Lung microvascular endothelial cell (primary cell): ENCODE data around the gene AJAP1. TPM values are rescaled to one million over a fixed set of nuclear protein-coding genes. Genes with fewer than 3 reads are reported as not detected.
"Not testable (repeated sequence)": the region's sequence is repeated elsewhere in the genome, so short reads cannot be mapped to it uniquely, and the experiment has no call there.

Source experiments
- DNase-seq, 2 donors: peaks; one replicate each; pipeline versions ENCODE4 v3.0.0 to v3.0.0-alpha.2; 2010; ENCODE audit warnings: low read depth in 2 of 2
- total RNA-seq: library from RNA; depleted of rRNA; stranded (reverse); fragments of >200 nt; gene quantifications from 2 replicates; pipeline ENCODE4 v1.2.1, GENCODE V29; 2014

Gene AJAP1
- total RNA-seq, 1 donor from 2014 or later, result not detected

GRCh38 chr1:4657244-4657789 is 2.9 kb downstream of the AJAP1 start:
- no peak for DNase-seq

DNA sequence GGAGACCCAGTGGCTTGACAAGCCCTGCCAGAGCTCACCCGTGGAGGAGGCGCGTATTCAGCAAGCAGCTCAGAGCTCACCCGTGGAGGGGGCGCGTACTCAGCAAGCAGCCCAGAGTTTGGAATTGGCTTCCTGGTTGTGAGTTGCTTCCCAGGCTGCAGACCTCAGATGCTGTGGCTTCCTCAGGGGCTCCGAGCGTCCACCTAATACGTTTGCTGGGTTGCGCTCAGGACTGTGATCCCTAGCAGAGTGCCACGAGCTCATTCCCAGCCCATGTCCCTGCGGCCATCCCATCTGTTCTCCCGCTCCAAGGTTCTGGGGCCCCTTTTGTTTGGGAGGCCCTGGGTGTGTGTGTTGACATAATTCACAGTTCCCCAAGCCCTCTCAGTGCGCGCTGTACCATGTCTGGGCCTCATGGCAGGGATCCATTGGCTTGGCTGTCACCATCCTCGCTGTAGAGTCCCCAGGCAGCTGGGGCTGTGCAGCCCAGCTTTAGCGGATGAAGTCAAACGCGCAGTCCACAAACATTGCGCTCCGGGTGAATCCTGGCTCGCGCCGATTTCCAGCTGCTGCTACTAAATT is 3.6 kb downstream of the AJAP1 start:
- DNase-seq, result no peak

- DNase-seq, result no peak
Observed at GRCh38 chr1:4658643-4659628, 4.5 kb downstream of the AJAP1 start.

DNA sequence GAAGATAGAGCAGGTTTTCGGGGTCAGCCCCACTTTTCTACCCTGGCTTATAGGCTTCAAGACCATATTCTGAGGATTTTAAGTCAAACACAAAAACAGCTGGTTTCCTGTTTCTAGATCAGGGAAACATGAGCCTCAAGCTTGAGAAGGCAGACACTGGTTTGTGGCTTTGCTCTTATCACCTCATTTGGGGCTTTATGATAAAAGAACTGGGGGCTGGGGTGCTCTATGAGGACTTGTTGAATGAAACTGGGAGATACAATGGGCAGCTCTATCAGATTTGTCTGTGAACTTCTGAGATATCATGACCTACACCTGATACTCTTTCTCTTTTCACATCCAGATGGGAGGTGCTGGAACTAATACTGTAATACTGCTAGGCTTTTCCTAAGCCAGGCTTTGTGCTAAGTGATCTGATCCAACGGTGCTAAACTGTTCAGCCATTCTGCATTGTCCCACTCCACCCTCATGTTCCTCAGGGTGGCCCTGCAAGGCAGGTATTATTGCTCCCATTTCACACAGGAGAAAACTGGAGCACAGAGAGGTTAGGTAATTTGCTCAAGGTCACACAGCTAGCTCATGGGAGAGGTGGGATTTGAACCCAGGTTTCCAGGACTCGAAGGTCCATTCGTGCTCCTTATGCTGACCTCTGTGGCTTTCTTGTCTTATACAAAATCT is 6.6 kb downstream of the AJAP1 start:
- DNase-seq, result no peak

DNA sequence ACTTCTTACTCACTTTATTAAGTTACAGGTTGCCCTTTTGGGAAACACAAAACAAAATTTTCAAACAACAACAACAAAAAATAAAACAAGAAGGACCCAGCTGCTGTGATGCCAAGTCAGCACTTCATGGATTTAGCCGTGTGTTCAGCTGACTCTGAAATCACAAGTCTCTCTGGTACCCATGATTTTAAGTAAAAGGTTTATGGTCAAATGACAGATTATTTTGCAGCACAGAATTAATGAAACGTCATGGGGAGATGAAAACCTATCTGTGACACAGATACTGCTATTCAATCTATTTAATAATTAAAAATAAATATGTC is 7.1 kb downstream of the AJAP1 start:
- no peak for DNase-seq

- no peak for DNase-seq
Observed at GRCh38 chr1:4662168-4662567, 7.8 kb downstream of the AJAP1 start.

GRCh38 chr1:4662723-4663122 is 8.3 kb downstream of the AJAP1 start:
- no peak for DNase-seq

- no peak for DNase-seq
Observed at GRCh38 chr1:4664095-4664494, 9.7 kb downstream of the AJAP1 start.

DNA sequence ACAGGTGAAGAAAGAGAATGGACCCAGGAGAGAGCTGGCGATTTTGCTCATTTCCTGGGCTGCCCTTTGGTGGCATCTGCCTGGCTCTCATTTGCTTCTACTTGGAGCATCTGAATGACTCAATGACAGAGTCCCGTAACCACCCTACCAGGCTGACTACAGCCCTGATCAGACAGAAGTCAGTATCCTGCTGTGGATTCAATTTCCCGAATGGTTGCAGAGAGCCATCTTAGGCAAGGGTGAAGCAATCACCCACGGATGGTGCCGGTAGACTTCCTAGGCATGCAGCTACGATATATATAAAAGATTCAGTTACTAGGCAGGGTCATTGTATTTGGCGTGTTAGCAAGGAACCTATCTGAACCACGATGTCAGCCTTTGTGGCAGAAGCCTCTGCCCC is 10.2 kb downstream of the AJAP1 start:
- no peak for DNase-seq

- DNase-seq, result no peak
Observed at GRCh38 chr1:4665456-4665855, 11.0 kb downstream of the AJAP1 start.

GRCh38 chr1:4666683-4667082 is 12.3 kb downstream of the AJAP1 start:
- not testable (repeated sequence) for DNase-seq

DNA sequence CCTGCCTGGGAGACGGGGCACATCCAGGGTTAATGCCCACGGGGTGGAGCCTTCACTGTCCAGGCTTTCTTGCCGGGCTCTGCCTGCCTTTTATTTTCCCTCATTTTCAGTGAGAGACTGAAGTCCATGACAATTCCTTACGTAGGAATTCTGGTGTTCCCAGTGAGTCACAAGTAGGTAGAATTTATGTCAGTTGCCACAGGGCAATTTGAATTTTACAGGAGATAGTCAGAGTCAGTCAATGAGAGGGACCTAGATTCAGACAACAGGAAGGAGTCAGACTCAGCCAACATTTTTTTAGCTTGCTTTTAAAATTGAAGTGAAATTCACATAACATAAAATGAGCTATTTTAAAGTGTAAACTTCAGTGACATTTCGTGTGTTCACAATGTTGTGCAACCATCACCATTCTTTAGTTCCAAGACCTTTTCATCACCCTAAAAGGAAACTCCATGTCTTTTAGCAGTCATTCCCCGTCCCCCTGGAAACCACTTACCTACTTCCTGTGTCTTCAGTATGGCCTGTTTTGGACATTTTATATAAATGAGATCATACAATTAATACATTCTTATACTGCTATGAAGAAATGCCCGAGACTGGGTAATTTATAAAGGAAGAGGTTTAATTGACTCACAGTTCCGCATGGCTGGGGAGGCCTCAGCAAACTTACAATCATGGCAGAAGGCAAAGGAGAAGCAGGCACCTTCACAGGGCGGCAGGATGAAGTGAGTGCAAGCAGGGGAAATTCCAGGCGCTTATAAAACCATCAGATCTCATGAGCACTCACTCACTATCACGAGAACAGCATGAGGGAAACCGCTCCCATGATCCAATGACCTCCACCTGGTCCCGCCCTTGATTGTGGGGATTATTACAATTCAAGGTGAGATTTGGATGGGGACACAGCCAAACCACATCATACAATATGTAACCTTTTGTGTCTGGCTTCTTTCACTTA is 14.6 kb downstream of the AJAP1 start:
- DNase-seq, result peak in 1 of 2 donors; percentile 15

GRCh38 chr1:4670265-4670664 is 15.9 kb downstream of the AJAP1 start:
- DNase-seq, result no peak

- DNase-seq, result no peak
Observed at GRCh38 chr1:4671828-4672227, 17.4 kb downstream of the AJAP1 start.

GRCh38 chr1:4673494-4673893 is 19.1 kb downstream of the AJAP1 start:
- no peak for DNase-seq

- DNase-seq, result no peak
Observed at GRCh38 chr1:4674117-4674516, 19.7 kb downstream of the AJAP1 start.

- no peak for DNase-seq
Observed at GRCh38 chr1:4674676-4675075, 20.3 kb downstream of the AJAP1 start.

DNA sequence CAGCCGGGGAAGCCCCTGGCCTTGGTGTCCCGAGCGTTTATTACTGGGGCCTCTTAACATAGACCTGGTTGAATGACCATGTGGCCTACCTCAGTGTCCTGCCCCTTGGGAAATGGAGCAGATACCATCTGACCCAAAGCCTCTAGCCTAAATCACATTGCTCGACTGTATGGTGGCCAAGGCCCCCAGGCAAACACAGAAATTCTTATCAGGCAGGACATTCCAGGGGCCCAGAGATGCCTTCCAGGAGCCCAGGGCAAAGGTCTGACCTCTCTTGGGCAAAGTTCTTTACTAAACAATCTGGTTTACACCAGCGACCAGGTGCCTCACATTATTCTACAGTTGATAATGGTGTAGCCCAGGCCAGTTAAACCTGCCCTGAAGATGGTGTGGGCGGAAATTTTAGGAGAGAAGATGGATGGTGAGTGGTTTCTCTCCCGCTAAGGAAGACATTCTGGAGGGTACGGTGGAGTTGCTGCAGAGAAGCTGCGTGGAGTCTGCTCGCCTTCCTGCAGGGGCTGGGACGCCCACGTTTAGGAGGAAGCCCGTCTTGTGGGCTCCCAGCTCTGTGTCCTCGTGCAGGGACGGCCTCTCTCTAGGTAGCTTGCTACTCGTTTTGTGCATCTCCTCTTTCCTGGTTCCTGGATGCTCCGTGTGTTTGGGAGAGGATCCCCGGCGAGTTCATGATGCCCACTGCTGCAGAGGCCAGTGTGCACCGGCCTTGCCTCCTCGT is 21.2 kb downstream of the AJAP1 start:
- DNase-seq, result no peak

DNA sequence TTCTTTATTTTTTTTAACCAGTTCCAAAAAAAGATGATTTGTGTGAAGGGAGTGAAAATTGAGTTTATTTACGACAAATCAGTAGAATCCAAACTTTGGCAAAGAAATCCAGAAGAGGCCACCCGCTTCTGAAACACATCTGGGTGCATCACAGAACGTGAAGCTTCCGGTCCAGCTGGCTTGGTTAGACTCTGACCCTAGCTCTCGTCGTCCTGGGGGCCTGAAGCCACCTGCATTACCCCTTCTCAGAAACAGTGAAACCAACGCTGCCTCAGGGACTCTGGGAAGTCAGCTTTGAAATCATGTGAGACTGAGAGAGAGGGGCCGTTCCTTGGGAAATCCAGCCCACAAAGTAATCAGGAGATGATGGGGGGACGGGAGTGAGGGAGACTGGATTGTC is 21.8 kb downstream of the AJAP1 start:
- DNase-seq, result no peak

DNA sequence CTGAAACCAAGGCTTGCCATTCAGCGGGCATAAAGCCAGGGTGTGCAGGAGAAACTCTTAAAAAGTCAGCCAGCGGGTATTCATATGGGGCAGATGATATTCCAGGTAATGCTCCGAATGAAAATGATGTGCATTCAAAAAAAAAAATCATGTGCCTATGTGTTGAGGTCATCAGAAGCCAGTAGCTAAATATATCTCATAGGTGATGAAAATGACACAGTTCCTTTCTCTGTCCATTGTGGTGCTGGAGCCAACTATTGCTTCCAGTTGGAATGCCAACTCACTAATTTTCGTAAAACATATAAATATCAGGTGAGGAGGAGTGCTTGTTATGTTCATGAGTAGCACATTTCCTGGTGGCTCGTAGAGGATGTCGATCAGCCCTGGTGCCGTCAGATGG is 23.2 kb downstream of the AJAP1 start:
- DNase-seq, result no peak
